Vagina (tissue), 2 donors: ENCODE results near the gene KRT86. TPM values are rescaled to one million over a fixed set of nuclear protein-coding genes. Genes with fewer than 3 reads are reported as not detected.
A peak's percentile ranks its signal among the peaks of the same experiment; 100 is the strongest.

ENCODE experiments used
- DNase-seq, 2 donors: peaks; one replicate each; pipeline ENCODE4 v3.0.0-alpha.2; 2017; ENCODE audit errors: extremely low spot score in 2 of 2
- H3K27ac ChIP-seq: fragments of 200-600 bp; sonication (generic); one replicate; pipeline ENCODE4 v1.5.1; 2019
- H3K27me3 ChIP-seq: fragments of 200-600 bp; sonication (generic); one replicate; pipeline ENCODE4 v1.5.1; 2019
- H3K36me3 ChIP-seq, 2 donors: fragments of 200-600 bp; sonication (generic); one replicate each; pipeline ENCODE4 v1.5.1; 2017 to 2019
- H3K4me1 ChIP-seq: fragments of 200-600 bp; sonication (generic); one replicate; pipeline ENCODE4 v1.5.1; 2019
- H3K4me3 ChIP-seq, 2 donors: fragments of 200-600 bp; sonication (generic); 1 replicate in 1 of 2; 2 replicates in 1 of 2; pipeline ENCODE4 v1.5.1; 2016 to 2019
- H3K9me3 ChIP-seq: fragments of 200-600 bp; sonication (generic); one replicate; pipeline ENCODE4 v1.5.1; 2019
- POLR2A ChIP-seq, 2 donors: fragments of 450-650 bp; IDR thresholded peaks; one replicate each; pipeline ENCODE4 v1.6.1; 2017; ENCODE audit warnings: antibody characterized with exemption in 2 of 2, mild to moderate bottlenecking in 2 of 2, moderate library complexity in 2 of 2
- POLR2AphosphoS5 ChIP-seq, 2 donors: sonication (generic); formaldehyde crosslinking; IDR thresholded peaks; one replicate each; pipeline ENCODE4 v1.9.0; 2017; ENCODE audit warnings: antibody characterized with exemption in 2 of 2, mild to moderate bottlenecking in 2 of 2, low read depth in 1 of 2; ENCODE audit not compliant: insufficient read depth in 1 of 2
- intact Hi-C: fragments of 100-400 bp; cut with DNase I; formaldehyde crosslinking; loops from one replicate; pipeline ENCODE4 v1.15.1; 2023
- total RNA-seq: library from RNA; depleted of rRNA; stranded (reverse); fragments of >200 nt; gene quantifications from one replicate; pipeline ENCODE4 v1.2.3, GENCODE V29; 2016
- TF ChIP-seq, protein P1 (sequence below), 3 experiments: fragments of 450-650 bp in 2 of 3; fragments of 200-600 bp in 1 of 3; sonication (generic) in 1 of 3; IDR thresholded peaks; one replicate each; pipeline ENCODE4 v1.5.1; 2017 to 2019; ENCODE audit warnings: antibody characterized with exemption in 3 of 3, mild to moderate bottlenecking in 2 of 3, moderate library complexity in 2 of 3

KRT86 gene
- total RNA-seq, 1 donor from 2014 or later, result not detected

DNA sequence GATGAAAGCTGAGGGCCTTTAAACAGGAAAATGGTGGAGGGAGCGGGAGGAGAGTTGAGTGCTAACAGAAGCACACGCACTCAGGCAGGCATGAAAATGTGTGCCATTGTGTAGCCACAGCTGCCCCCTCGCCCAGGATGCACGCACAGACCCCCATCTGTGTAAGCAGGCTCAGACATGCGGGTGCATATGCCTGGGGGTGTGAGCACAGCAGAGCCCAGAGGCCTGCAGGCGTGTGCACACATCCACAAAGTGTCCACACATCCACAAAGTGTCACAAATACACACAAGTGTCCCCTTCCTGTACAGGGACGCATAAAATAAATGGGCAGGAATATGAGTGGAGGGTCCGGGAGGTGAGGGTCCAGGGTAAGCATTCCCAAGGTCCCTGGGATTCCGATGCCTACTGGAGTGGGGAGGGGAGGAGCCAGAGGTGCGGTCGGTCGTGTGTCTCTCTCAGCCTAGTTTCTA is 42.2 kb upstream of the KRT86 start:
- no peaks in the 10 kb centered on the region for H3K27me3 ChIP-seq
- no peak for DNase-seq
- no peak overlapping the region for H3K27ac ChIP-seq
- no peak overlapping the region for H3K4me3 ChIP-seq
- no peaks in the 10 kb centered on the region for H3K36me3 ChIP-seq
- peaks cover 32% of the 10 kb centered on the region for H3K4me1 ChIP-seq
- H3K9me3 ChIP-seq, result no peaks in the 10 kb centered on the region
- intact Hi-C loops, result no loop called here
- TF ChIP-seq POLR2A (IDR thresholded peaks at IDR 0.05) (no peak), POLR2AphosphoS5 (IDR thresholded peaks at IDR 0.05; ENCODE audit: insufficient read depth in 1 of 2, low read depth in 1 of 2) (no peak)
- TF ChIP-seq, protein P1, sequence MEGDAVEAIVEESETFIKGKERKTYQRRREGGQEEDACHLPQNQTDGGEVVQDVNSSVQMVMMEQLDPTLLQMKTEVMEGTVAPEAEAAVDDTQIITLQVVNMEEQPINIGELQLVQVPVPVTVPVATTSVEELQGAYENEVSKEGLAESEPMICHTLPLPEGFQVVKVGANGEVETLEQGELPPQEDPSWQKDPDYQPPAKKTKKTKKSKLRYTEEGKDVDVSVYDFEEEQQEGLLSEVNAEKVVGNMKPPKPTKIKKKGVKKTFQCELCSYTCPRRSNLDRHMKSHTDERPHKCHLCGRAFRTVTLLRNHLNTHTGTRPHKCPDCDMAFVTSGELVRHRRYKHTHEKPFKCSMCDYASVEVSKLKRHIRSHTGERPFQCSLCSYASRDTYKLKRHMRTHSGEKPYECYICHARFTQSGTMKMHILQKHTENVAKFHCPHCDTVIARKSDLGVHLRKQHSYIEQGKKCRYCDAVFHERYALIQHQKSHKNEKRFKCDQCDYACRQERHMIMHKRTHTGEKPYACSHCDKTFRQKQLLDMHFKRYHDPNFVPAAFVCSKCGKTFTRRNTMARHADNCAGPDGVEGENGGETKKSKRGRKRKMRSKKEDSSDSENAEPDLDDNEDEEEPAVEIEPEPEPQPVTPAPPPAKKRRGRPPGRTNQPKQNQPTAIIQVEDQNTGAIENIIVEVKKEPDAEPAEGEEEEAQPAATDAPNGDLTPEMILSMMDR (IDR thresholded peaks at IDR 0.05), result no peak

DNA sequence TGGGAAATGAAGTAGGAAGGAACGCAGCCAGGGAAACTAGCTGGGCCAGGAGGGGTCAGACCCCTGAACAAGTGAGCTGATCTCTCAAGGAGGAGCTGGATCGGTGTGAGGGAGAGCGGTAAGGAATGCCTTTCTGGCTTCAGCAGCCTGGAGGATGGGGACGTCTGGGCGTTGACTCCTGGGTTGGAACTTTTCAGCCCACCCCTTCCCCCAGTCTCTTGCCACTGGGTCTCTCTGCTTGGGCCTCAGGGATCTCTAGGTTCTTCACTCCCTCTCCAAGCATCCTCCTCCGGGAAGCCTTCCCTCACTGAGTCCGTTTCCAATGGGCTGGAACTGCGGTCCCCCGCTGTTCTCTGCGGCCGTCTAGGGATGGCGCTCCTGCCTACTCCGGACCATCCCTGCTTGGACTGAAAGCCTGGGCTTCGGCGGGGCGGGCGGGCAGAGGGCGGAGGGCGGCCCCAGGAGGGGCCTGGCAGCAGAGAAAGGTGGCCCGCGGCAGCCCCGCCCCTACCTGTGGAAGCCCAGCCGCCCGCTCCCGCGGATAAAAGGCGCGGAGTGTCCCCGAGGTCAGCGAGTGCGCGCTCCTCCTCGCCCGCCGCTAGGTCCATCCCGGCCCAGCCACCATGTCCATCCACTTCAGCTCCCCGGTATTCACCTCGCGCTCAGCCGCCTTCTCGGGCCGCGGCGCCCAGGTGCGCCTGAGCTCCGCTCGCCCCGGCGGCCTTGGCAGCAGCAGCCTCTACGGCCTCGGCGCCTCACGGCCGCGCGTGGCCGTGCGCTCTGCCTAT is 41.6 kb upstream of the KRT86 start, which contains the start of gene KRT7:
TSS of gene KRT7 (plus strand) at position 570 of the 788 bp plus-strand sequence. CDS start at position 624, 54 bp downstream.
- intact Hi-C loops, result no loop called here
- Histone ChIP-seq H3K27ac (no peak within 1 kb of the TSS), H3K4me1 (peaks cover 32% of the 10 kb centered on the region), H3K36me3 (no peaks in the 10 kb centered on the region), H3K9me3 (no peaks in the 10 kb centered on the region), H3K4me3 (peak within 1 kb of the TSS in 1 of 2 donors; percentile 28), H3K27me3 (no peaks in the 10 kb centered on the region)
- TF ChIP-seq POLR2AphosphoS5 (IDR thresholded peaks at IDR 0.05; ENCODE audit: insufficient read depth in 1 of 2, low read depth in 1 of 2), result no peak
- TF ChIP-seq POLR2A (IDR thresholded peaks at IDR 0.05), result no peak
- TF ChIP-seq, protein P1 (IDR thresholded peaks at IDR 0.05), result no peak
- no peak for DNase-seq

DNA sequence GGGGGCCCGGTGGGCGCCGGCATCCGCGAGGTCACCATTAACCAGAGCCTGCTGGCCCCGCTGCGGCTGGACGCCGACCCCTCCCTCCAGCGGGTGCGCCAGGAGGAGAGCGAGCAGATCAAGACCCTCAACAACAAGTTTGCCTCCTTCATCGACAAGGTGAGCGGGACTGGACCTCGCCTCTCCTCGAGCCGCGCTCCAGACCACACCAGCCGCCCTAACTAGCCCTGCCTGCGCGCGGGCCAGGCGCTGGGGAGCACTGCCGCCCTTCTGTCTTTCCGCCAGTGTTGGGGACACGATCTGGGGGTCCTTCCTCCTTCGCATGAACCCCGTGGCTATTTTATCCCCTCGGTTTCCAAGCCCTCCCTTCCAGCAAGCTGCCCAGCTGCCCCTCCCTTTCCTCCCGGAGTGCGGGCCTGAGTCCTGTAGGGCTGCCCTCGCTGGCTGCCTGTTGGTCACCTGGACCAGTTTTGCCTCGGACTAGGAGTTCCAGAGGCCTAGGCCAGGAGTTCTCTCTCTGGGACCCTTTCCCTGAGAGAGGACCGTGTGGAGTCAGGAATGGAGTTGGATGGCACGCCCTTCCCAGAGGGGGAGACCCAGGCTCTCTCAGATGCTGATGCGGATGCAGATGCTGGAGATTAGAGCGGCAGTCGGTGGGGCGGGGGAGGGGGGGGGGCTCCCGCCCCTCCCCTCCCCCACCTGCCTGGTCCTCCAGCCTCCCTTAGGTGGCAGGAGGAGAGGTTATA is 40.8 kb upstream of the KRT86 start:
- H3K27ac ChIP-seq, result no peak overlapping the region

DNA sequence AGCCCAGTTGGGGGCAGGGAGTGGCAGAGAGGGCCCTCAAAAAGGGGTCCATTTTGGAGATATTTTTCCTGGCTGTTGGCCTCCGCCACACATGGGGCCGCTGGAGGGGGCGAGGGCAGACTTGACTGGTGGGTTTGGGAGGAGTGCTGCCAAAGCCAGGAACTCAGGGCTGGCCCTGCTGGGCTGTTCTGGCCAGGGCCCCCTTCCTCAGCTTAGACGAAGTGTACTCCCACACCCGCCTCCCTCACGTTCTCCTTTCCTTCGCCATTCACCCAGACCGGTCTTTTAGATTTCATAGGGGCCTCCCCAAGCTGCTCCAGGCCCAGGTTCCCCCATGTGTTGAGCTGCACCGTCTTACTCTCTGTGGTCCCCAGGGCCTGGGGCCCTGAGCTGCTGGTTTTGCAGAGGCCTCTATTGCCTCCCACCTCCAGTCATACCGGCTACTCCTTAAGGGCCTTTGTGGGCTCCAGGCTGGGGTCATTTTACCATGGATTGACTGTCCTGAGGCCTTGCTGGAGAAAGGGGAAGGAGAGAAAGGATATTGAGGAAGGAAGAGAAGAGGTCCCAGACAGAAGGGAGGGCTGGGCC is 40.1 kb upstream of the KRT86 start:
- Histone ChIP-seq H3K27ac (no peak overlapping the region), H3K36me3 (no peaks in the 10 kb centered on the region), H3K4me1 (peaks cover 32% of the 10 kb centered on the region), H3K9me3 (no peaks in the 10 kb centered on the region), H3K4me3 (no peak overlapping the region), H3K27me3 (no peaks in the 10 kb centered on the region)
- no peak for DNase-seq
- intact Hi-C loops, result no loop called here
- TF ChIP-seq POLR2A (IDR thresholded peaks at IDR 0.05) (no peak), POLR2AphosphoS5 (IDR thresholded peaks at IDR 0.05; ENCODE audit: insufficient read depth in 1 of 2, low read depth in 1 of 2) (no peak)
- TF ChIP-seq, protein P1 (IDR thresholded peaks at IDR 0.05), result no peak

More for the DNA sequence above, 40.8 kb upstream of the KRT86 start:
- no peak for DNase-seq
- Histone ChIP-seq H3K4me1 (peaks cover 32% of the 10 kb centered on the region), H3K27me3 (no peaks in the 10 kb centered on the region), H3K4me3 (peak overlapping the region in 1 of 2 donors; percentile 28), H3K9me3 (no peaks in the 10 kb centered on the region), H3K36me3 (no peaks in the 10 kb centered on the region)
- intact Hi-C loops, result no loop called here
- TF ChIP-seq, protein P1 (IDR thresholded peaks at IDR 0.05), result no peak
- TF ChIP-seq POLR2AphosphoS5 (IDR thresholded peaks at IDR 0.05; ENCODE audit: insufficient read depth in 1 of 2, low read depth in 1 of 2), result no peak
- no peak for TF ChIP-seq POLR2A (IDR thresholded peaks at IDR 0.05)
